Neural cell (in vitro differentiated cells): Measurements from ENCODE around the gene APOB.

Experiments used
- CTCF ChIP-seq: fragments of 450-650 bp; IDR thresholded peaks from 2 replicates; pipeline ENCODE4 v1.5.1; 2014; ENCODE audit warnings: antibody characterized with exemption, mild to moderate bottlenecking, moderate library complexity; ENCODE audit not compliant: poor library complexity, severe bottlenecking
- EP300 ChIP-seq: fragments of 450-650 bp; conservative IDR thresholded peaks from 2 replicates; pipeline ENCODE4 v1.6.1; 2014; ENCODE audit warnings: antibody characterized with exemption, mild to moderate bottlenecking, moderate library complexity; ENCODE audit not compliant: poor library complexity, severe bottlenecking
- EZH2 ChIP-seq: fragments of 200-600, 300-800 bp; shearing (Covaris generic), sonication (generic); IDR thresholded peaks from 2 replicates; pipeline ENCODE4 v1.6.1; 2014; ENCODE audit warnings: antibody characterized with exemption, low read length, borderline replicate concordance, mild to moderate bottlenecking; ENCODE audit not compliant: insufficient read depth, poor library complexity, severe bottlenecking
- MXI1 ChIP-seq: fragments of 450-650 bp; conservative IDR thresholded peaks from 2 replicates; pipeline ENCODE4 v1.6.1; 2014; ENCODE audit warnings: antibody characterized with exemption, mild to moderate bottlenecking; ENCODE audit not compliant: poor library complexity, severe bottlenecking
- POLR2AphosphoS5 ChIP-seq: IDR thresholded peaks from 2 replicates; pipeline ENCODE4 v1.6.1; 2012
- RAD21 ChIP-seq: fragments of 450-650 bp; conservative IDR thresholded peaks from 2 replicates; pipeline ENCODE4 v1.6.1; 2014; ENCODE audit warnings: antibody characterized with exemption, mild to moderate bottlenecking, moderate library complexity
- SMC3 ChIP-seq: fragments of 450-650 bp; conservative IDR thresholded peaks from 2 replicates; pipeline ENCODE4 v1.6.1; 2014; ENCODE audit warnings: antibody characterized with exemption, mild to moderate bottlenecking, moderate library complexity; ENCODE audit not compliant: poor library complexity
- TAF1 ChIP-seq: IDR thresholded peaks from 2 replicates; pipeline ENCODE4 v1.6.1; 2012; ENCODE audit warnings: low read depth
- TF ChIP-seq, protein P1 (sequence below): IDR thresholded peaks from 2 replicates; pipeline ENCODE4 v1.6.1; 2012; ENCODE audit warnings: borderline replicate concordance

GRCh38 chr2:20972110-20972509 is 71.8 kb downstream of the APOB start:
- no peak for TF ChIP-seq CTCF
- TF ChIP-seq SMC3: no peak
- TF ChIP-seq RAD21: no peak
- no peak for TF ChIP-seq POLR2AphosphoS5
- TF ChIP-seq TAF1: no peak
- no peak for TF ChIP-seq MXI1
- no peak for TF ChIP-seq EZH2
- TF ChIP-seq, protein P1, sequence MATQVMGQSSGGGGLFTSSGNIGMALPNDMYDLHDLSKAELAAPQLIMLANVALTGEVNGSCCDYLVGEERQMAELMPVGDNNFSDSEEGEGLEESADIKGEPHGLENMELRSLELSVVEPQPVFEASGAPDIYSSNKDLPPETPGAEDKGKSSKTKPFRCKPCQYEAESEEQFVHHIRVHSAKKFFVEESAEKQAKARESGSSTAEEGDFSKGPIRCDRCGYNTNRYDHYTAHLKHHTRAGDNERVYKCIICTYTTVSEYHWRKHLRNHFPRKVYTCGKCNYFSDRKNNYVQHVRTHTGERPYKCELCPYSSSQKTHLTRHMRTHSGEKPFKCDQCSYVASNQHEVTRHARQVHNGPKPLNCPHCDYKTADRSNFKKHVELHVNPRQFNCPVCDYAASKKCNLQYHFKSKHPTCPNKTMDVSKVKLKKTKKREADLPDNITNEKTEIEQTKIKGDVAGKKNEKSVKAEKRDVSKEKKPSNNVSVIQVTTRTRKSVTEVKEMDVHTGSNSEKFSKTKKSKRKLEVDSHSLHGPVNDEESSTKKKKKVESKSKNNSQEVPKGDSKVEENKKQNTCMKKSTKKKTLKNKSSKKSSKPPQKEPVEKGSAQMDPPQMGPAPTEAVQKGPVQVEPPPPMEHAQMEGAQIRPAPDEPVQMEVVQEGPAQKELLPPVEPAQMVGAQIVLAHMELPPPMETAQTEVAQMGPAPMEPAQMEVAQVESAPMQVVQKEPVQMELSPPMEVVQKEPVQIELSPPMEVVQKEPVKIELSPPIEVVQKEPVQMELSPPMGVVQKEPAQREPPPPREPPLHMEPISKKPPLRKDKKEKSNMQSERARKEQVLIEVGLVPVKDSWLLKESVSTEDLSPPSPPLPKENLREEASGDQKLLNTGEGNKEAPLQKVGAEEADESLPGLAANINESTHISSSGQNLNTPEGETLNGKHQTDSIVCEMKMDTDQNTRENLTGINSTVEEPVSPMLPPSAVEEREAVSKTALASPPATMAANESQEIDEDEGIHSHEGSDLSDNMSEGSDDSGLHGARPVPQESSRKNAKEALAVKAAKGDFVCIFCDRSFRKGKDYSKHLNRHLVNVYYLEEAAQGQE: no peak
- TF ChIP-seq EP300: no peak
